Stimulated activated CD4-positive, alpha-beta T cell treated with anti-CD3 and anti-CD28 coated beads, Interleukin-2, amount 100 ng/mL, for 4 hours (primary cell): ENCODE data around the gene IFITM10.
A peak's percentile ranks its signal among the peaks of the same experiment; 100 is the strongest.
"Not testable (repeated sequence)": the region's sequence is repeated elsewhere in the genome, so short reads cannot be mapped to it uniquely, and the experiment has no call there.

Source experiments
- DNase-seq: peaks from one replicate; pipeline ENCODE4 v3.0.0-alpha.2; 2020; ENCODE audit warnings: low read depth

Gene IFITM10

GRCh38 chr11:1777737-1778136, 27.3 kb upstream of the IFITM10 start:
- no peak for DNase-seq

- DNase-seq, result no peak
Measured at GRCh38 chr11:1776944-1777715, 26.7 kb upstream of the IFITM10 start.

GRCh38 chr11:1776331-1776851, 26.0 kb upstream of the IFITM10 start:
- no peak for DNase-seq

- no peak for DNase-seq
Measured at GRCh38 chr11:1774886-1775285, 24.5 kb upstream of the IFITM10 start.

GRCh38 chr11:1773994-1774550, 23.7 kb upstream of the IFITM10 start:
- DNase-seq, result no peak

GRCh38 chr11:1773131-1773993, 23.0 kb upstream of the IFITM10 start:
- no peak for DNase-seq

GRCh38 chr11:1772270-1773130, 22.1 kb upstream of the IFITM10 start:
- DNase-seq, result peak; percentile 48

- DNase-seq, result no peak
Measured at GRCh38 chr11:1771700-1772099, 21.3 kb upstream of the IFITM10 start.

- no peak for DNase-seq
Measured at GRCh38 chr11:1771273-1771672, 20.9 kb upstream of the IFITM10 start.

GRCh38 chr11:1770528-1770927, 20.1 kb upstream of the IFITM10 start:
- DNase-seq, result no peak

- DNase-seq, result no peak
Measured at GRCh38 chr11:1770061-1770460, 19.7 kb upstream of the IFITM10 start.

- not testable (repeated sequence) for DNase-seq
Measured at GRCh38 chr11:1769304-1769936, 19.0 kb upstream of the IFITM10 start.

- no peak for DNase-seq
Measured at GRCh38 chr11:1768141-1768469, 17.7 kb upstream of the IFITM10 start.

GRCh38 chr11:1767399-1768140, 17.2 kb upstream of the IFITM10 start:
- DNase-seq, result no peak

GRCh38 chr11:1766719-1767398, 16.5 kb upstream of the IFITM10 start:
- DNase-seq, result no peak

GRCh38 chr11:1765871-1766718, 15.7 kb upstream of the IFITM10 start:
- no peak for DNase-seq

- peak; percentile 72 for DNase-seq
Measured at GRCh38 chr11:1763796-1764661, 13.6 kb upstream of the IFITM10 start, which contains the start of gene CTSD. CTSD (minus strand) TSS chr11:1763927; CDS start chr11:1763859, 68 bp downstream.

GRCh38 chr11:1763336-1763795, 13.0 kb upstream of the IFITM10 start:
- DNase-seq, result no peak
